Prostate gland (tissue), 2 donors: Measurements from ENCODE around the gene ST6GAL1. TPM values are rescaled to one million over a fixed set of nuclear protein-coding genes. Genes with fewer than 3 reads are reported as not detected.
A peak's percentile ranks its signal among the peaks of the same experiment; 100 is the strongest.

Experiments used
- DNase-seq: peaks from one replicate; pipeline ENCODE4 v3.0.0-alpha.2; 2019; ENCODE audit warnings: low spot score
- H3K27ac ChIP-seq, 2 donors: fragments of 200-600 bp; sonication (generic); 2 replicates each; pipeline ENCODE4 v1.5.1; 2017 to 2019
- H3K27me3 ChIP-seq: fragments of 200-600 bp; sonication (generic); replicated peaks from 2 replicates; pipeline ENCODE4 v1.5.1; 2019; ENCODE audit not compliant: insufficient read depth
- H3K36me3 ChIP-seq, 2 donors: fragments of 200-600 bp; sonication (generic); 1 replicate in 1 of 2; 2 replicates in 1 of 2; pipeline versions ENCODE4 v1.5.1 to v1.8.1; 2017 to 2019
- H3K4me1 ChIP-seq: fragments of 200-600 bp; sonication (generic); replicated peaks from 2 replicates; pipeline ENCODE4 v1.5.1; 2019
- H3K4me3 ChIP-seq, 2 donors: fragments of 200-600 bp; sonication (generic); 2 replicates each; pipeline ENCODE4 v1.5.1; 2017 to 2019
- H3K9me3 ChIP-seq: fragments of 200-600 bp; sonication (generic); 2 replicates; pipeline ENCODE4 v1.5.1; 2017
- POLR2A ChIP-seq: fragments of 450-650 bp; IDR thresholded peaks from one replicate; pipeline ENCODE4 v1.6.1; 2016; ENCODE audit warnings: antibody characterized with exemption, mild to moderate bottlenecking
- POLR2AphosphoS5 ChIP-seq: sonication (generic); formaldehyde crosslinking; IDR thresholded peaks from one replicate; pipeline ENCODE4 v1.6.1; 2017; ENCODE audit warnings: antibody characterized with exemption
- WGBS: methylation state at CpG from one replicate; pipeline ENCODE4 v1.1.5; 2018; 5-methylcytosine and 5-hydroxymethylcytosine counted together
- intact Hi-C: fragments of 100-400 bp; cut with DNase I; formaldehyde crosslinking; loops from one replicate; pipeline ENCODE4 v1.14.2; 2022
- total RNA-seq, 2 donors: library from RNA; depleted of rRNA; stranded (reverse); fragments of >200 nt; gene quantifications; one replicate each; pipeline ENCODE4 v1.1.0, GENCODE V29; 2016
- TF ChIP-seq, protein P1 (sequence below), 4 experiments: fragments of 200-600 bp in 2 of 4; fragments of 450-650 bp in 2 of 4; sonication (generic) in 2 of 4; IDR thresholded peaks; 1 replicate in 3 of 4; 2 replicates in 1 of 4; pipeline ENCODE4 v1.5.1; 2016 to 2019; ENCODE audit warnings: antibody characterized with exemption in 4 of 4, mild to moderate bottlenecking in 2 of 4, moderate library complexity in 2 of 4

The ST6GAL1 gene
- total RNA-seq, 2 donors from 2014 or later, result 101 to 225 TPM

DNA sequence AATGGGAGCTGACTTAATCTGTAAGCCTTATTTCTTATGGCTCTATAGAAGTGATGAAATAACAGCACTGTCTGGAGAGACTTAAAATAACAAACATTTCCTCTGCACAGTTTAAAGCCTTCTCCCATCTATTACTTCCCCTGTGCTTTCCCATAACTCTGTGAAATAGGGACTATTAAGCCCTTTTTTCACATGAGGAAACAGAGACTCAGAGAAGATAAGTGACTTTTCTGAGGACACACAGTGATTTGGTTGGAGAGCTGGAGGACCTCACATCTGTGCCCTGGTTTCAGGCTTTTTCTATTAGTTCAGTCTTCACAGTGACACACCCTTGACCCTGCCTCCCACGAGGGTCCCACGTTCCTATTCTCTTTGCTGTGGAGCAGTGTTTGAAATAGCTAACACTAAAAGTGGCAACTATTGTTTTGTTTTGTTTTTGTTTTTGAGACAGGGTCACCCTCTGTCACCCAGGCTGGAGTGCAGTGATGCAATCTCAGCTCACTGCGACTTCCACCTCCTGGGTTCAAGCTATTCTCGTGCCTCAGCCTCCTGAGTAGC, 82.9 kb downstream of the ST6GAL1 start:
- H3K9me3 ChIP-seq, result no peaks in the 10 kb centered on the region
- peaks cover 4% of the 10 kb centered on the region for H3K4me1 ChIP-seq
- TF ChIP-seq, protein P1, sequence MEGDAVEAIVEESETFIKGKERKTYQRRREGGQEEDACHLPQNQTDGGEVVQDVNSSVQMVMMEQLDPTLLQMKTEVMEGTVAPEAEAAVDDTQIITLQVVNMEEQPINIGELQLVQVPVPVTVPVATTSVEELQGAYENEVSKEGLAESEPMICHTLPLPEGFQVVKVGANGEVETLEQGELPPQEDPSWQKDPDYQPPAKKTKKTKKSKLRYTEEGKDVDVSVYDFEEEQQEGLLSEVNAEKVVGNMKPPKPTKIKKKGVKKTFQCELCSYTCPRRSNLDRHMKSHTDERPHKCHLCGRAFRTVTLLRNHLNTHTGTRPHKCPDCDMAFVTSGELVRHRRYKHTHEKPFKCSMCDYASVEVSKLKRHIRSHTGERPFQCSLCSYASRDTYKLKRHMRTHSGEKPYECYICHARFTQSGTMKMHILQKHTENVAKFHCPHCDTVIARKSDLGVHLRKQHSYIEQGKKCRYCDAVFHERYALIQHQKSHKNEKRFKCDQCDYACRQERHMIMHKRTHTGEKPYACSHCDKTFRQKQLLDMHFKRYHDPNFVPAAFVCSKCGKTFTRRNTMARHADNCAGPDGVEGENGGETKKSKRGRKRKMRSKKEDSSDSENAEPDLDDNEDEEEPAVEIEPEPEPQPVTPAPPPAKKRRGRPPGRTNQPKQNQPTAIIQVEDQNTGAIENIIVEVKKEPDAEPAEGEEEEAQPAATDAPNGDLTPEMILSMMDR (IDR thresholded peaks at IDR 0.05), result no peak
- no peak for TF ChIP-seq POLR2AphosphoS5
- no peak for TF ChIP-seq POLR2A
- no peaks in the 10 kb centered on the region for H3K27me3 ChIP-seq
- DNase-seq, result no peak
- WGBS, result 92% methylated on average over 4 of the region's 4 CpGs
- H3K4me3 ChIP-seq, result no peak overlapping the region
- H3K27ac ChIP-seq, result peak overlapping the region; percentile 63 to 72
- H3K36me3 ChIP-seq, result no peaks in the 10 kb centered on the region
- intact Hi-C loops, result no loop called here

DNA sequence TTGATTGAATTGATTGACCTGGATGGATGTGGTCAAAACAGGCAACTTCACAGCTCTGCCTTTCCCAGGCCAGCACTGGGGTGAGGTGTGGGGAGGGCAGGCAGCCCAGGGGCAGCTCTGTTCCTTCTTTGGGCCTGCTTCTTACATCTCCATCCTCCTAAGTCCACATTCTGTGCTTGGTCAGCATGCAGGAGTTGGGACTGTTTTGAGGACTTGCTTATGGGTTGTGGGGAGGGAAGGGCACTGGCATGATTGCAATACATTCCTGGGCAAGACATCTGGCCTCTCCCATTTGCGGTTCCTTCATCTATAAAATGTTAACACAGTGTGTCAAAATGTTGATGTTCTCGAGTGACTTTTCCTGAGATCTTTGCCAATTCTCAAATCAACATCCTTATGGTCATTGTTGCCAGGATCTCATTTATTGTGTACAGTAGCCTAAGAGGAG, 84.1 kb downstream of the ST6GAL1 start:
- H3K9me3 ChIP-seq, result no peaks in the 10 kb centered on the region
- intact Hi-C loops, result no loop called here
- no peaks in the 10 kb centered on the region for H3K36me3 ChIP-seq
- peak; percentile 82 for DNase-seq
- 34% methylated on average over 2 of the region's 2 CpGs for WGBS
- H3K4me3 ChIP-seq, result no peak overlapping the region
- H3K4me1 ChIP-seq, result peaks cover 4% of the 10 kb centered on the region
- H3K27me3 ChIP-seq, result no peaks in the 10 kb centered on the region
- TF ChIP-seq POLR2AphosphoS5, result peak; percentile 94
- TF ChIP-seq, protein P1 (IDR thresholded peaks at IDR 0.05), result no peak
- TF ChIP-seq POLR2A, result no peak
- peak overlapping the region; percentile 63 to 72 for H3K27ac ChIP-seq

DNA sequence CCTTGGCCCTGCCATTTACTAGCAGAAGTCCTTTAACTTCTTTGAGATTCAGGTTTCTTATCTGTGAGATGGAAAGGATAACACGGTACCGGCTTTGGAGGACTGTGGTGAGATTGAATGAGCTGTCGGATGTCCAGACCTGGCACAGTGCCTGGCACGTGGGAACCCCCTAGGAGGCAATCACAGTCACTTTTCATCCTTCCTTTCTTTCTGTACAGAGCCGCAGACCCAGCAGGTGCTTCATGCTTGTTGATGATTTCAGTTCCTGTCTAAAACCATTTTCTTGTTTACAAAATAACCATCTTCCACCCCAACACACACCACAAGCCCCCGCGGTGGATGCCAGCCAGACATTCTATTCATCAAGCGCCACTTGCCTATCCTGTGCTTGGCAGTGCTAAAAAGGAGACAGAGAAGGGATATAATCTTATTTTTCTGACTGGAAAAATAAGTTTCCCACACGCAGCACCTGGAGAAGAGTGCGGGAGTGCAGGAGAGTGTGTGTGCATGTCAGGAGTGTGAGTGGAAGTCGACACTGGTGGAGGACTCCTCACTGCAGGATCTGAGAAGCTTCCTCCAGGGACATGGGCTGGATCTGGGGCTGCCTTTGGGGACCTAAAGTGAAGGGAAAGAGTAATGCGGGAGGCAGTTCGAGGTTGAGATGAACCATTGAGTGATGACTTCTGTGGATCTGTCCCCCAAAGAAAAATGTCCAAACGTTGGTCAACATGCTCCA, 85.7 kb downstream of the ST6GAL1 start:
- TF ChIP-seq, protein P1 (IDR thresholded peaks at IDR 0.05), result no peak
- TF ChIP-seq POLR2A, result no peak
- no peak for TF ChIP-seq POLR2AphosphoS5
- no peaks in the 10 kb centered on the region for H3K36me3 ChIP-seq
- no peaks in the 10 kb centered on the region for H3K9me3 ChIP-seq
- H3K27ac ChIP-seq, result peak overlapping the region in 1 of 2 donors; percentile 72
- H3K4me1 ChIP-seq, result peaks cover 4% of the 10 kb centered on the region
- intact Hi-C loops, result no loop called here
- no peak for DNase-seq
- no peaks in the 10 kb centered on the region for H3K27me3 ChIP-seq
- H3K4me3 ChIP-seq, result no peak overlapping the region
- WGBS, result 73% methylated on average over 14 of the region's 14 CpGs

DNA sequence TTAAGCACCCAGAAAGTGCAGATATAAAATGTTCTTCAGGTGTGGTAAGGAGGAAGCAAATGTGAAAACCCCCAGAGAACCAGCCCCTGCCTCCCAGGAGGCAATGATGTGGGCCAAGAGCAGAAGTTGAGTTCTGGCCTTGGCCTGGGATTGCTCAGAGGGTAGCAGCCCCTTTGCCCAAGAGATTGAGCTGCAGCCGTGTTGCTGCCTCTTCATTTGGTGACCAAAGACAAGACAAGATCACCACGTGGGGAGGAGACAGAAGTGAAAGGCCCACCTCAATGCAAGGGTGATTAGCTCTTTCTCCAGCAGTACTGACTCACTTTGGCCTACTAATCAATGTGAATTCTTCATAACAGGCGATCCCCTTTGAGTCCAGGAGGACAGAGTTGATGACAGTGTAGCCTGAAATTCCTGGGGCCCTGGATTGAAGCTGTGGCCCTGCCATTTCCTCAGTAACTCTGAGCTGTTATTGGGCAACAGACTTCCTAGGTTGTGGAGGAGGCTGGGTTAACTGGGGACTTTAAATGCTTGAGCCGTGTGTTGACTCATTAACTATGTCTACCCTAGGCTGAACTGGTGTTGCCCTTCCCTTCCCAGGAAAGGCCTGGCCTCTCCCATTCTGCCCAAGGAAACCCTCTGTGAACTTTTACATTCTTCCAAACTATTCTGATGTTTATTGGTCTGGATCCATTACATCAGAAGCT, 86.5 kb downstream of the ST6GAL1 start:
- Histone ChIP-seq H3K36me3 (no peaks in the 10 kb centered on the region), H3K27ac (peak overlapping the region in 1 of 2 donors; percentile 72), H3K4me3 (no peak overlapping the region), H3K4me1 (peaks cover 4% of the 10 kb centered on the region), H3K27me3 (no peaks in the 10 kb centered on the region), H3K9me3 (no peaks in the 10 kb centered on the region)
- WGBS, result 65% methylated on average over 4 of the region's 4 CpGs
- no peak for TF ChIP-seq POLR2AphosphoS5
- no peak for TF ChIP-seq POLR2A
- TF ChIP-seq, protein P1 (IDR thresholded peaks at IDR 0.05), result no peak
- intact Hi-C loops, result no loop called here
- no peak for DNase-seq
